Measurements from ENCODE around the gene DIRAS1.
A peak's percentile ranks its signal among the peaks of the same experiment; 100 is the strongest.

DIRAS1 gene

GRCh38 chr19:2720777-2721569 is at the start of gene DIRAS1:
TSS of gene DIRAS1 (minus strand) at chr19:2721372. CDS start at chr19:2717806, 3,566 bp downstream.
- DNase-seq (ENCODE audit: low spot score), result peak; percentile 31

GRCh38 chr19:2770055-2771013 is 49.2 kb upstream of the DIRAS1 start:
- peak; percentile 73 for DNase-seq (ENCODE audit: low spot score)

- no peak for DNase-seq (ENCODE audit: low spot score)
Measured at GRCh38 chr19:2769218-2769617, 48.0 kb upstream of the DIRAS1 start.

GRCh38 chr19:2768365-2769132 is 47.4 kb upstream of the DIRAS1 start:
- no peak for DNase-seq (ENCODE audit: low spot score)

- no peak for DNase-seq (ENCODE audit: low spot score)
Measured at GRCh38 chr19:2767688-2768087, 46.5 kb upstream of the DIRAS1 start.

- DNase-seq (ENCODE audit: low spot score), result no peak
Measured at GRCh38 chr19:2766594-2767372, 45.6 kb upstream of the DIRAS1 start.

GRCh38 chr19:2765376-2765775 is 44.2 kb upstream of the DIRAS1 start:
- no peak for DNase-seq (ENCODE audit: low spot score)

- DNase-seq (ENCODE audit: low spot score), result no peak
Measured at GRCh38 chr19:2764945-2765344, 43.8 kb upstream of the DIRAS1 start.

- no peak for DNase-seq (ENCODE audit: low spot score)
Measured at GRCh38 chr19:2763687-2764086, 42.5 kb upstream of the DIRAS1 start.

GRCh38 chr19:2762783-2763496 is 41.8 kb upstream of the DIRAS1 start:
- no peak for DNase-seq (ENCODE audit: low spot score)

GRCh38 chr19:2761876-2762782 is 41.0 kb upstream of the DIRAS1 start:
- no peak for DNase-seq (ENCODE audit: low spot score)

GRCh38 chr19:2761309-2761677 is 40.1 kb upstream of the DIRAS1 start:
- no peak for DNase-seq (ENCODE audit: low spot score)

GRCh38 chr19:2759965-2760364 is 38.8 kb upstream of the DIRAS1 start:
- no peak for DNase-seq (ENCODE audit: low spot score)

- DNase-seq (ENCODE audit: low spot score), result no peak
Measured at GRCh38 chr19:2759362-2759761, 38.2 kb upstream of the DIRAS1 start.

- no peak for DNase-seq (ENCODE audit: low spot score)
Measured at GRCh38 chr19:2758601-2759313, 37.6 kb upstream of the DIRAS1 start.

- no peak for DNase-seq (ENCODE audit: low spot score)
Measured at GRCh38 chr19:2756921-2757881, 36.0 kb upstream of the DIRAS1 start.

GRCh38 chr19:2756477-2756876 is 35.3 kb upstream of the DIRAS1 start:
- no peak for DNase-seq (ENCODE audit: low spot score)

GRCh38 chr19:2755811-2756210 is 34.6 kb upstream of the DIRAS1 start:
- DNase-seq (ENCODE audit: low spot score), result no peak

Data from AG08395 (cell line).